Measurements from ENCODE around the gene TM4SF5. TPM values are rescaled to one million over a fixed set of nuclear protein-coding genes. Genes with fewer than 3 reads are reported as not detected.

The TM4SF5 gene
- total RNA-seq, 3 donors from 2014 or later (not counting 1 experiment from before 2014, with no cell fraction given) = not detected

- Mint-ChIP-seq H3K27ac (peak overlapping the region; percentile 94 to 96), H3K4me3 (peak overlapping the region; percentile 100), H3K9me3 (no peaks in the 10 kb centered on the region), H3K36me3 (no peaks in the 10 kb centered on the region), H3K27me3 (ENCODE audit: low read depth in 2 of 2) (peaks cover 0 to 3% of the 10 kb centered on the region in 2 donors), H3K4me1 (peaks cover 14% of the 10 kb centered on the region in 2 donors)
- Histone ChIP-seq H3K4me1 (ENCODE audit: control insufficient read depth, insufficient read depth, low read length) (peaks cover 17% of the 10 kb centered on the region), H3K27me3 (ENCODE audit: control insufficient read depth, insufficient read depth, low read length) (no peaks in the 10 kb centered on the region), H3K4me3 (ENCODE audit: low read length) (peak overlapping the region; percentile 67), H3K27ac (ENCODE audit: low read length) (peak overlapping the region; percentile 63), H3K9me3 (ENCODE audit: control insufficient read depth, insufficient read depth, low read length) (no peaks in the 10 kb centered on the region), H3K36me3 (ENCODE audit: control insufficient read depth, insufficient read depth, low read length) (peaks cover 18% of the 10 kb centered on the region)
- peak in 1 of 2 donors; percentile 24 for DNase-seq
- no peak for ATAC-seq
- 0% methylated on average over 5 of the region's 7 CpGs for WGBS (ENCODE audit: insufficient coverage)
- intact Hi-C loops (cut with micrococcal nuclease) = loop anchor here (1.0 to 5.0 kb wide), 4 partner anchors 10 to 106 kb away; partner anchors contain the start of genes CHRNE and MED11
- no peak for TF ChIP-seq CTCF (IDR thresholded peaks at IDR 0.05)
Observed at GRCh38 chr17:4796552-4796920, 24.9 kb downstream of the TM4SF5 start.

GRCh38 chr17:4800462-4801196 lies 28.9 kb downstream of the TM4SF5 start:
- no peak overlapping the region for H3K4me3 ChIP-seq (ENCODE audit: low read length)
- H3K4me3 Mint-ChIP-seq = no peak overlapping the region
- H3K4me1 ChIP-seq (ENCODE audit: control insufficient read depth, insufficient read depth, low read length) = peaks cover 15% of the 10 kb centered on the region
- ATAC-seq = no peak
- intact Hi-C loops (cut with micrococcal nuclease) = no loop called here
- H3K27ac ChIP-seq (ENCODE audit: low read length) = no peak overlapping the region
- 83% methylated on average over 10 of the region's 10 CpGs for WGBS (ENCODE audit: insufficient coverage)
- H3K36me3 Mint-ChIP-seq = no peaks in the 10 kb centered on the region
- no peaks in the 10 kb centered on the region for H3K9me3 Mint-ChIP-seq
- H3K27ac Mint-ChIP-seq = no peak overlapping the region
- H3K27me3 ChIP-seq (ENCODE audit: control insufficient read depth, insufficient read depth, low read length) = no peaks in the 10 kb centered on the region
- H3K9me3 ChIP-seq (ENCODE audit: control insufficient read depth, insufficient read depth, low read length) = no peaks in the 10 kb centered on the region
- H3K27me3 Mint-ChIP-seq (ENCODE audit: low read depth in 2 of 2) = no peaks in the 10 kb centered on the region
- peaks cover 18% of the 10 kb centered on the region for H3K36me3 ChIP-seq (ENCODE audit: control insufficient read depth, insufficient read depth, low read length)
- peaks cover 13% of the 10 kb centered on the region in 2 donors for H3K4me1 Mint-ChIP-seq
- no peak for TF ChIP-seq CTCF (IDR thresholded peaks at IDR 0.05)
- DNase-seq = no peak

GRCh38 chr17:4802228-4802627 lies 30.5 kb downstream of the TM4SF5 start, which contains the start of gene C17orf114:
Gene C17orf114, minus strand, starts transcription at chr17:4802328.
- TF ChIP-seq CTCF (IDR thresholded peaks at IDR 0.05) = no peak
- no peak within 1 kb of the TSS for H3K4me3 ChIP-seq (ENCODE audit: low read length)

More at GRCh38 chr17:4802228-4802627, 30.5 kb downstream of the TM4SF5 start, which contains the start of gene C17orf114:
- WGBS (ENCODE audit: insufficient coverage) = over 99% methylated on average over 5 of the region's 9 CpGs
- H3K36me3 Mint-ChIP-seq = no peaks in the 10 kb centered on the region
- Histone ChIP-seq H3K4me1 (ENCODE audit: control insufficient read depth, insufficient read depth, low read length) (peaks cover 5% of the 10 kb centered on the region), H3K36me3 (ENCODE audit: control insufficient read depth, insufficient read depth, low read length) (peaks cover 18% of the 10 kb centered on the region), H3K27ac (ENCODE audit: low read length) (no peak within 1 kb of the TSS), H3K9me3 (ENCODE audit: control insufficient read depth, insufficient read depth, low read length) (no peaks in the 10 kb centered on the region), H3K27me3 (ENCODE audit: control insufficient read depth, insufficient read depth, low read length) (no peaks in the 10 kb centered on the region)
- H3K4me3 Mint-ChIP-seq = no peak within 1 kb of the TSS
- intact Hi-C loops (cut with micrococcal nuclease) = no loop called here
- ATAC-seq (no peak), DNase-seq (no peak)
- no peaks in the 10 kb centered on the region for H3K27me3 Mint-ChIP-seq (ENCODE audit: low read depth in 2 of 2)
- H3K27ac Mint-ChIP-seq = no peak within 1 kb of the TSS
- peaks cover 0 to 5% of the 10 kb centered on the region in 2 donors for H3K4me1 Mint-ChIP-seq
- H3K9me3 Mint-ChIP-seq = no peaks in the 10 kb centered on the region
